HCT116 (cell line): ENCODE data around the gene CACNA1C. TPM values are rescaled to one million over a fixed set of nuclear protein-coding genes. Genes with fewer than 3 reads are reported as not detected.

Experiments
- ATAC-seq: fragments of 200-7000 bp; cut with Tn5 transposase; 2 replicates; pipeline ENCODE4 v1.9.1; 2020; ENCODE audit warnings: mild to moderate bottlenecking, moderate library complexity
- BruUV-seq: library from RNA; stranded (reverse); fragments of 400-500 nt; replicated peaks from 2 replicates; lab custom pipeline; 2021; lab: Mats Ljungman, UMichigan
- CTCF ChIA-PET: fragments of 300-600 bp; sonication (Branson Sonifier 250); formaldehyde crosslinking; loops from one replicate; lab custom pipeline; 2021; ENCODE audit warnings: antibody characterized with exemption; lab: Charles Lee
- POLR2A ChIA-PET: fragments of 300-600, 350-600 bp; sonication (Branson Sonifier 250); formaldehyde crosslinking; loops from one replicate; lab custom pipeline; 2021; ENCODE audit warnings: antibody characterized with exemption; lab: Charles Lee
- RAD21 ChIA-PET, 2 experiments: fragments of 300-600 bp; sonication (Branson Sonifier 250); formaldehyde crosslinking; loops; one replicate each; lab custom pipeline; 2023; ENCODE audit warnings: low total read pairs in 2 of 2; ENCODE audit not compliant: uncharacterized antibody in 2 of 2, unreplicated experiment in 2 of 2, low non-redundant PET in 1 of 2; lab: Charles Lee
- DNase-seq: peaks from one replicate; pipeline ENCODE4 v3.0.0-alpha.2; 2010; ENCODE audit warnings: low read depth, low spot score
- H2AFZ ChIP-seq: fragments of 200-600 bp; shearing (Covaris generic), sonication (generic); 2 replicates; pipeline ENCODE4 v1.6.1; 2017; ENCODE audit warnings: low read depth, mixed run types, mixed read lengths, antibody characterized with exemption, low read length; ENCODE audit not compliant: poor library complexity, severe bottlenecking
- H3K27ac ChIP-seq: 2 replicates; pipeline ENCODE4 v1.5.1; 2012; ENCODE audit warnings: low read depth, low read length
- H3K27me3 ChIP-seq: fragments of 200-600 bp; sonication (generic); 2 replicates; pipeline ENCODE4 v1.6.1; 2016; ENCODE audit warnings: mixed run types, low read length, mixed read lengths; ENCODE audit not compliant: insufficient read depth
- H3K36me3 ChIP-seq, 2 experiments: fragments of 200-500 bp in 1 of 2; fragments of 200-600 bp in 1 of 2; sonication (Bioruptor generic) in 1 of 2; sonication (generic) in 1 of 2; 2 replicates each; pipeline versions ENCODE4 v1.5.1 to v1.6.1; 2014 to 2016; ENCODE audit warnings: low read length in 2 of 2, inconsistent platforms in 1 of 2, mixed read lengths in 1 of 2, mixed run types in 1 of 2; ENCODE audit not compliant: insufficient read depth in 2 of 2, control insufficient read depth in 1 of 2
- H3K4me1 ChIP-seq, 2 experiments: fragments of 200-600 bp in 1 of 2; sonication (generic) in 1 of 2; 2 replicates each; pipeline versions ENCODE4 v1.5.1 to v1.6.1; 2012 to 2017; ENCODE audit warnings: low read length in 2 of 2, inconsistent platforms in 1 of 2, mild to moderate bottlenecking in 1 of 2, mixed read lengths in 1 of 2, mixed run types in 1 of 2, moderate library complexity in 1 of 2; ENCODE audit not compliant: insufficient read depth in 2 of 2, control insufficient read depth in 1 of 2
- H3K4me2 ChIP-seq: fragments of 200-600 bp; sonication (generic); 2 replicates; pipeline ENCODE4 v1.6.1; 2017; ENCODE audit warnings: mixed run types, low read length, mixed read lengths
- H3K4me3 ChIP-seq, 2 experiments: fragments of 200-600 bp in 1 of 2; sonication (generic) in 1 of 2; replicated peaks in 1 of 2; 2 replicates each; pipeline ENCODE4 v1.5.1; 2011 to 2016; ENCODE audit warnings: low read length in 2 of 2, control low read depth in 1 of 2, low read depth in 1 of 2, mild to moderate bottlenecking in 1 of 2, mixed read lengths in 1 of 2, mixed run types in 1 of 2
- H3K79me2 ChIP-seq: fragments of 200-600 bp; sonication (generic); 2 replicates; pipeline ENCODE4 v1.6.1; 2017; ENCODE audit warnings: mild to moderate bottlenecking, mixed run types, low read length, moderate library complexity, mixed read lengths; ENCODE audit not compliant: insufficient read depth
- H3K9ac ChIP-seq: fragments of 200-600 bp; sonication (generic); 2 replicates; pipeline ENCODE4 v1.6.1; 2016; ENCODE audit warnings: low read length, mixed read lengths
- H3K9me2 ChIP-seq: fragments of 200-600 bp; sonication (generic), shearing (Covaris generic); 2 replicates; pipeline ENCODE4 v1.6.1; 2017; ENCODE audit warnings: mixed run types, mild to moderate bottlenecking, moderate library complexity; ENCODE audit not compliant: insufficient read depth
- H3K9me3 ChIP-seq, 2 experiments: fragments of 200-500 bp in 1 of 2; fragments of 200-600 bp in 1 of 2; sonication (Bioruptor generic) in 1 of 2; sonication (generic) in 1 of 2; 2 replicates each; pipeline ENCODE4 v1.6.1; 2014 to 2017; ENCODE audit warnings: low read length in 2 of 2, mixed read lengths in 2 of 2, inconsistent platforms in 1 of 2, low read depth in 1 of 2, mild to moderate bottlenecking in 1 of 2, mixed run types in 1 of 2, moderate library complexity in 1 of 2; ENCODE audit not compliant: control insufficient read depth in 1 of 2, insufficient read depth in 1 of 2
- H4K20me1 ChIP-seq: fragments of 200-600 bp; sonication (generic), shearing (Covaris generic); 2 replicates; pipeline ENCODE4 v1.6.1; 2017; ENCODE audit warnings: mixed run types, mild to moderate bottlenecking, moderate library complexity; ENCODE audit not compliant: insufficient read depth
- CBX3 ChIP-seq: IDR thresholded peaks from 2 replicates; pipeline ENCODE4 v1.6.1; 2012; ENCODE audit warnings: low read depth
- CEBPB ChIP-seq: IDR thresholded peaks from 2 replicates; pipeline ENCODE4 v1.6.1; 2012; ENCODE audit warnings: low read depth
- JUND ChIP-seq: IDR thresholded peaks from 2 replicates; pipeline ENCODE4 v1.6.1; 2012
- MAX ChIP-seq: IDR thresholded peaks from 2 replicates; pipeline ENCODE4 v1.6.1; 2012
- REST ChIP-seq: IDR thresholded peaks from 2 replicates; pipeline ENCODE4 v1.6.1; 2012; ENCODE audit warnings: low read depth
- SIN3A ChIP-seq: IDR thresholded peaks from 2 replicates; pipeline ENCODE4 v1.6.1; 2012; ENCODE audit warnings: low read depth
- ZFX ChIP-seq: fragments of 450-650 bp; IDR thresholded peaks from 2 replicates; pipeline ENCODE4 v1.6.1; 2017
- ZNF274 ChIP-seq: fragments of 200-500 bp; sonication (Bioruptor generic); IDR thresholded peaks from 2 replicates; pipeline ENCODE4 v1.6.1; 2014; ENCODE audit warnings: mild to moderate bottlenecking, low read depth, low read length, inconsistent platforms
- intact Hi-C: fragments of 100-400 bp; cut with micrococcal nuclease; formaldehyde crosslinking; loops from 2 replicates; pipeline ENCODE4 v1.10.0; 2022
- total RNA-seq: library from RNA; stranded (reverse); gene quantifications from one replicate; pipeline ENCODE4 v1.2.1, GENCODE V29; 2021; ENCODE audit not compliant: unreplicated experiment

The CACNA1C gene
- total RNA-seq, 1 experiment from 2014 or later = 0.05 TPM

GRCh38 chr12:2290091-2290490 is 237.3 kb downstream of the CACNA1C start (continued):
- TF ChIP-seq REST (no peak), ZNF274 (no peak), JUND (no peak), MAX (no peak), CBX3 (no peak), ZFX (no peak)

GRCh38 chr12:2290516-2291065 is 237.8 kb downstream of the CACNA1C start:
- Histone ChIP-seq H2AFZ (peak overlapping the region; percentile 71), H3K9me2 (no peaks in the 10 kb centered on the region), H3K27me3 (no peaks in the 10 kb centered on the region), H3K79me2 (no peaks in the 10 kb centered on the region), H3K27ac (no peak overlapping the region), H3K9me3 (no peaks in the 10 kb centered on the region), H3K4me3 (no peak overlapping the region), H3K4me2 (no peak overlapping the region), H3K9ac (no peak overlapping the region), H4K20me1 (no peaks in the 10 kb centered on the region), H3K4me1 (no peaks in the 10 kb centered on the region), H3K36me3 (no peaks in the 10 kb centered on the region)
- TF ChIP-seq SIN3A = no peak
- TF ChIP-seq CEBPB = no peak
- intact Hi-C loops = no loop called here
- no peak for DNase-seq
- POLR2A ChIA-PET = no interaction called here
- no TSS peak for BruUV-seq
- ATAC-seq = no peak
- RAD21 ChIA-PET = no interaction called here
- CTCF ChIA-PET = interaction anchor here (1.0 to 1.5 kb wide), 2 partner anchors 10 to 14 kb away, joined by 3 to 5 read pairs; no protein-coding TSS in a partner anchor
